IgD-negative memory B cell (primary cell): ENCODE data around the gene C16orf86. TPM values are rescaled to one million over a fixed set of nuclear protein-coding genes. Genes with fewer than 3 reads are reported as not detected.
A peak's percentile ranks its signal among the peaks of the same experiment; 100 is the strongest.
"Not testable (repeated sequence)": the region's sequence is repeated elsewhere in the genome, so short reads cannot be mapped to it uniquely, and the experiment has no call there.

Experiments
- H3K27ac Mint-ChIP-seq, 3 donors: one replicate each; pipeline ENCODE4 v1.8.0; 2020 to 2022; ENCODE audit warnings: mild to moderate bottlenecking in 3 of 3, mixed read lengths in 3 of 3, moderate library complexity in 1 of 3
- H3K27me3 Mint-ChIP-seq: one replicate; pipeline ENCODE4 v1.8.0; 2021; ENCODE audit warnings: mixed read lengths
- H3K36me3 Mint-ChIP-seq: one replicate; pipeline ENCODE4 v1.8.0; 2020; ENCODE audit warnings: mild to moderate bottlenecking, mixed read lengths
- H3K4me1 Mint-ChIP-seq, 3 donors: one replicate each; pipeline ENCODE4 v1.8.0; 2020 to 2022; ENCODE audit warnings: mixed read lengths in 3 of 3, mild to moderate bottlenecking in 1 of 3
- H3K4me3 Mint-ChIP-seq, 4 donors: one replicate each; pipeline ENCODE4 v1.8.0; 2020 to 2022; ENCODE audit warnings: mild to moderate bottlenecking in 4 of 4, mixed read lengths in 4 of 4, moderate library complexity in 3 of 4
- H3K9me3 Mint-ChIP-seq, 3 donors: one replicate each; pipeline ENCODE4 v1.8.0; 2020 to 2021; ENCODE audit warnings: mixed read lengths in 3 of 3, mild to moderate bottlenecking in 1 of 3
- polyA plus RNA-seq: library from polyadenylated mRNA; unstranded; fragments of 300-500 nt; fragmentation: Illumina TruSeq; gene quantifications from one replicate; pipeline ENCODE4 v1.2.3, GENCODE V29; 2021

The C16orf86 gene
- polyA plus RNA-seq, 1 donor from 2014 or later, result 8.2 TPM

DNA sequence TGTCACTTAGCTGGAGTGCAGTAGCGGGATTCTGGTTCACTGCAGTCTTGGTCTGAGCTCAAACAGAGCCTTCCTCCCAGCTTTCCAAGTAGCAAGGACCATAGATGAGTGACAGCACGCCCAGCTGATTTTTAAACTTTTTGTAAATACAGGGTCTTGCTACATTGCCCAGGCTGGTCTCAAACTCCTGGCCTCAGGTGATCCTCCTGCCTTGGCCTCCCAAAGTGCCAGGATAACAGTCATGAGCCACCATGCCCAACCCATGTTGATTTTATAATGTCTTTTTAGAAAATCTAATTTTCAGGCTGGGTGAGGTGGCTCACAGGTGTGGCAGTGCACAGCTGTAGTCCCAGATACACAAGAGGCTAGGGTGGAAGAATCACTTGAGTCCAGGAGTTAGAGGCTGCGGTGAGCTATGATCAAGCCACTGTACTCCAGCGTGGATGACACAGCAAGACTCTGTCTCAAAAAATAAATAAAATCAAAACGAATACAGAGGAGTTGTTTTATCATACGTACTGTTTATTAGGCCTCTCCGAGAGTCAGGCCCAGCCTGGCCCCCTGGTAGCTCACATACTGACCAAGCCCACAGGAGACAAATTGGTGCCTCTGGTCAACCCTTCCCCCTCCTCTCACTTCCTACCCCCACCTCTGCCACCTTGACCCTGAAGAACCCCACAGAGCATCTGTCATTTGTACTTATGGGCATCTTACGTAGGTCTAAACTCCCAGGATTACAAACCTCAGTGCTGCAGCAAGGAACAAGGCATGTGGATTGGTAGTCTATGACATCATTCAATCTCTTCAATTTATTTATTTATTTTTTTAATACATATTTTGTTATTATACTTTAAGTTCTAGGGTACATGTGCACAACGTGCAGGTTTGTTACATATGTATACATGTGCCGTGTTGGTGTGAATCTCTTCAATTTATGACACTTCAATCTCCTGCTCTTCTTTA lies 13.6 kb downstream of the C16orf86 start:
- peaks cover 1% of the 10 kb centered on the region for H3K36me3 Mint-ChIP-seq
- H3K9me3 Mint-ChIP-seq, result no peaks in the 10 kb centered on the region
- peaks cover 10 to 16% (median 14%) of the 10 kb centered on the region in 3 donors for H3K4me1 Mint-ChIP-seq
- no peak overlapping the region for H3K4me3 Mint-ChIP-seq
- H3K27ac Mint-ChIP-seq, result peak overlapping the region in 1 of 3 donors; percentile 59
- no peaks in the 10 kb centered on the region for H3K27me3 Mint-ChIP-seq

DNA sequence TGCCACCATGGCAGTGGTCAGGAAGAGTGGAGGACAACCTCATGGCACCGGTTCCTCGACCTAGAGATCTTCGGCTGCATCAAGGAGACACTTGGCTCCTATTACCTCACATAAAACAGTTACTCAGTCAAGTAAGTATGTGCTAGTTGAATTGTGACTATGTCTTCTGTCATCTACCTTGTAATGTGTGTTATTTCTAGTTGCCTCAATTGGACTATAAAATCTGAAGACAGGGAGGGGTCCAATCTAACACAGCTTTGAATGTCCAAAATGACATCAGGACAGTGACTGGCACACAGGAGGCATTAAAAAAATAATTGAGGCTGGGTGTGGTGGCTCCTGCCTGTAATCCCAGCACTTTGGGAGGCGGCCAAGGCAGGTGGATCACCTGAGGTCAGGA lies 17.2 kb downstream of the C16orf86 start:
- H3K9me3 Mint-ChIP-seq, result no peaks in the 10 kb centered on the region
- H3K27ac Mint-ChIP-seq, result no peak overlapping the region
- no peaks in the 10 kb centered on the region for H3K27me3 Mint-ChIP-seq
- H3K4me1 Mint-ChIP-seq, result peaks cover 21 to 25% (median 22%) of the 10 kb centered on the region in 3 donors
- peaks cover 3% of the 10 kb centered on the region for H3K36me3 Mint-ChIP-seq
- no peak overlapping the region for H3K4me3 Mint-ChIP-seq

DNA sequence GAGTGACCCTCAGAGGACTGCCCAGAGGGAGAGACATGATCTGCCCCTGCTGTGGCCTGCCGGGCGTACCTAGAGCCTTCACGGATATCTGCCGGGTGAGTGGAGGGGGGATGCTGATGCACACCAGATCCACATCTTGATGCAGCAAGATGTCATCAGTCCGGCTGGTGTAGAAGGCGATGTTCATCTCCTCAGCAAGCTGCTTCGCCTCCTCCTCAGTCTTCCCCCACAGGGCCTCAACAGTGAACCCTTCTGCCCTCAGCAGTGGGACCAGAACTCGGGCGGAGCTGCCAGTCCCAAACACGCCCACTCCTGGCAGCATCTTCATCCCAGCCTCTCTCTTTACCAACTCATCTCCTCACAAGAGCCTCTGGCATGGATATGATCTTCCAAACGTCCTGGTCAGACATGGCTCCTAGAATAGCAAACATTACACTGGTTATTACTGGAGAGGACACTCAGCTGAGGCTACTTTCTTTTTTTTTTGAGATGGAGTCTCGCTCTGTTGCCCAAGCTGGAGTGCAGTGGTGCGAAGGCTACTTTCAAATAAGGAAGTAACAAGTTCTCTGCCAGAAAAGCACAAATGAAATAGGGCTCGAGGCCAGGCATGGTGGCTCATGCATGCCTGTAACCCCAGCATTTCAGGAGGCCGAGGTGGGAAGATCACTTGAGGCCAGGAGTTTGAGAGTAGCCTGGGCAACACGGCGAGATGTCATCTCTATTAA lies 18.9 kb downstream of the C16orf86 start:
- H3K4me3 Mint-ChIP-seq, result peak overlapping the region in 3 of 4 donors; percentile 47 to 91 (median 81)
- H3K4me1 Mint-ChIP-seq, result peaks cover 21 to 25% (median 22%) of the 10 kb centered on the region in 3 donors
- no peaks in the 10 kb centered on the region for H3K27me3 Mint-ChIP-seq
- H3K36me3 Mint-ChIP-seq, result peaks cover 3% of the 10 kb centered on the region
- H3K27ac Mint-ChIP-seq, result peak overlapping the region; percentile 15 to 55 (median 48)
- no peaks in the 10 kb centered on the region for H3K9me3 Mint-ChIP-seq

DNA sequence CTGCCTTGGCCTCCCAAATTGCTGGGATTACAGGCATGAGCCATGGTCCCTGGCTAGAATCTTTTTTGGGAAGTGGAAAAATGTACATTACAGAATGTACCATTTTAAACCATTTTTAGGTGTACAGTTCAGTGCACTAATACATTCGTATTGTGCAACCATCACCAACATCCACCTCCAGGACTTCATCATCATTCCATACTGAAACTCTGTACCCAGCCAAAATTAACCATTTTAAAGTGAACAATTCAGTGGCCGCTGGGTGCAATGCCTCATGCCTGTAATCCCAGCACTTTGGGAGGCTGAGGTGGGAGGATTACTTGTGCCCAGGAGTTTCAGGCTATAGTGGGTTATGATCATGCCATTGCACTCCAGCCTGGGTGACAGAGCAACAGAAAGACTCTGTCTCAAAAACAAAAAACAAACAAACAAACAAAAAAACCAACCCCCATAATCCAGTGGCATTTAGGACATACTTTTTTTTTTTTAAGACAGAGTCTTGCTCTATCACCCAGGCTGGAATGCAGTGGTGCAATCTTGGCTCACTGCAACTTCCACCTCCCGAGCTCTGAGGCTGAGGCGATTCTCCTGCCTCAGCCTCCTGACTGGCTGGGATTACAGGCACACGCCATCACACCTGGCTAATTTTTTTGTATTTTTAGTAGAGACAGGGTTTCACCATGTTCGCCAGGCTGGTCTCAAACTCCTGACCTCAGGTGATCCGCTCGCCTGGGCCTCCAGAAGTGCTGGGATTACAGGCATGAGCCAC lies 27.1 kb downstream of the C16orf86 start:
- H3K36me3 Mint-ChIP-seq, H3K27me3 Mint-ChIP-seq, H3K4me1 Mint-ChIP-seq, H3K27ac Mint-ChIP-seq, H3K9me3 Mint-ChIP-seq, H3K4me3 Mint-ChIP-seq: not testable (repeated sequence)

DNA sequence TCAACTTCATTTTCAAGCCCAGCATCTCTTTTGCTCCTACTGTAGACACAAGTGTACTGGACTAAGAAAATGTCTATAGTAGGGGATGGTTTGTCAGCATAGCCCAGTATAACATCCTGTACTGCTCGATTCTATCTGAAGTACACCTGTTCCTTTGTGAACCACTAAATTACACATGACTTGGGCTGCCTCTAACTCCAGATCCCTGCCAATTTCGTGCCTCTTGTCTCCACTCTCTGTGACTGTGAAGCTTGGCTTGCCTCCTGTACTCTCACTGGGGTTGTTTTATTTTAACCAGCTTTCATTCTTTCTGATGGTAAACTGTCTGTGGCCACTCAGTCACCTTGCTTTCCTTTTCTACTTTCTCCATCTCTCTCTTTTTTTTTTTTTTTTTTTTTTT lies 28.0 kb downstream of the C16orf86 start:
- Mint-ChIP-seq H3K36me3 (no peaks in the 10 kb centered on the region), H3K9me3 (peaks cover 0 to 2% (median 0%) of the 10 kb centered on the region in 3 donors), H3K27ac (peak overlapping the region in 1 of 3 donors; percentile 39), H3K4me1 (peaks cover 0 to 8% (median 8%) of the 10 kb centered on the region in 3 donors), H3K27me3 (no peaks in the 10 kb centered on the region), H3K4me3 (no peak overlapping the region)

DNA sequence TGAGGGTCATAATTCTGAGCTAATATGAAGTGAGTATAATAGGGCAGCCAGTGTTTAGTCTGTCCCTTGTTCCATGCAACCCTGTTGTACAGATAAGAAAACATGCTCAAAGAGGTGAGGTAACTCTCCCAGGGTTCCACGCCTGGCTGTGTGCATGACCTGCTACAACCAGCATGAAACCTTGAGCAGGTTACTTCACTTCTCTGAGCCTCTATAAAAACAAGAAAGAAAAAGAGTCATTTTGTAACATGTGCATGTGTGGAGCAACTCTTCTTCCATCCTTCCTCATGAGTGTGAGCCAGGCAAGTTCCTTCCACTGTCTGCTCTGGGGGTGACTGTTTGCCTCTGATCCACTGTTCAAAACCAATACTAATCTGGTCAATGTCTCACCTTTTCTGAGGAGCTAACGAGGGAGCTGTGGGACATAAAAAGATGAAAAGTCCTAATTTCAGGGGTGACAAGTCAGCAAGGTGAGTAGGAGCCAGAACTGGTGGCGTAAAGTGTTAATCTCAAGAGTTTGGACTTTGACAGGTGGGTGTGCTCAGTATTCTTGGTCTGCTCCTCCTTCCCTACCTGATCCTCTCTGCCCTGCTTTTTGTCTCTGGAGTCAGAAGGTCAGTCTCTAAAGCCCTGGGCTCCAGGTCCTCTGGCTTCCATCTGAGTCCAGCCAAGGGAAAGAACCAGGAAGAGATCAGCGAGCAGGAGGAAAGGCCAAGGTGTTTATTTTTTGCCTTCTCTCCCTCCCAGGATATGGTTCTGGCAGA lies 31.0 kb downstream of the C16orf86 start:
- H3K4me3 Mint-ChIP-seq, result no peak overlapping the region
- no peaks in the 10 kb centered on the region for H3K27me3 Mint-ChIP-seq
- H3K27ac Mint-ChIP-seq, result no peak overlapping the region
- peaks cover 0 to 6% (median 5%) of the 10 kb centered on the region in 3 donors for H3K4me1 Mint-ChIP-seq
- H3K9me3 Mint-ChIP-seq, result peaks cover 0 to 2% (median 0%) of the 10 kb centered on the region in 3 donors
- H3K36me3 Mint-ChIP-seq, result no peaks in the 10 kb centered on the region

DNA sequence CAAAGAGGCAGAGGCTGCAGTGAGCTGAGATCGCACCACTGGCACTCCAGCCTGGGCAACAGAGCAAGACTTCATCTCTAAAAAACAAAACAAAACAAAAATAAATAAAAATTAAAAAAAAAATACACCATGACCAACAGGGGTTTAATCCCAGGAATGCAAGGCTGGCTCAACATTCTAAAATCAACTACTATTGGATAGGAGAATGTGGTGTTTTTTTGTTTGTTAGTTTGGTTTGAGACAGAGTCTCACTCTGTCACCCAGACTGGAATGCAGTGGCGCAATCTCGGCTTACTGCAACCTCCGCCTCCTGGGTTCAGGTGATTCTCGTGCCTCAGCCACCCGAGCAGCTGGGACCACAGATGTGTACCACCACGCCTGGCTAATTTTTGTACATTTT lies 32.7 kb downstream of the C16orf86 start:
- H3K27me3 Mint-ChIP-seq, result no peaks in the 10 kb centered on the region
- peaks cover 0 to 5% (median 2%) of the 10 kb centered on the region in 3 donors for H3K4me1 Mint-ChIP-seq
- H3K27ac Mint-ChIP-seq, result no peak overlapping the region
- H3K4me3 Mint-ChIP-seq, result no peak overlapping the region
- peaks cover 0 to 2% (median 0%) of the 10 kb centered on the region in 3 donors for H3K9me3 Mint-ChIP-seq
- no peaks in the 10 kb centered on the region for H3K36me3 Mint-ChIP-seq

DNA sequence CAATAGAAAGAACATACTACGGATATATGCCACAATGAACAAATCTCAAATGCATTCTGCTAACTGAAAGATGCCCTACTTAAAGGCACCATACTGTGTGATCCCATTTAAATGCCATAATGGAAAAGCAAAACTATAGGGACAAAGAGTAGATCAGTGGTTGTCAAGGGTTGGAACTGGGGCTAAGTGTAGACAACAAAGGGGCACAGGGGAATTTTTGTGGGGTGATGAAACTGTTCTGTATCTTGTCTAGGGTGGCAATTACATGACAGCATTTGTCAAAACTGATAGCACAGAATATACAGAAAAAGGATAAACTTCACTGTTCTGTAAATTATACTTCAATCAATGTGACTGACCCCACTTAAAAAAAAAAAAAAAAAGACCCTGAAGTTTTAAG lies 34.8 kb downstream of the C16orf86 start:
- H3K36me3 Mint-ChIP-seq, result no peaks in the 10 kb centered on the region
- H3K4me3 Mint-ChIP-seq, result no peak overlapping the region
- no peaks in the 10 kb centered on the region for H3K27me3 Mint-ChIP-seq
- peaks cover 0 to 8% (median 4%) of the 10 kb centered on the region in 3 donors for H3K4me1 Mint-ChIP-seq
- peaks cover 0 to 2% (median 0%) of the 10 kb centered on the region in 3 donors for H3K9me3 Mint-ChIP-seq
- no peak overlapping the region for H3K27ac Mint-ChIP-seq

DNA sequence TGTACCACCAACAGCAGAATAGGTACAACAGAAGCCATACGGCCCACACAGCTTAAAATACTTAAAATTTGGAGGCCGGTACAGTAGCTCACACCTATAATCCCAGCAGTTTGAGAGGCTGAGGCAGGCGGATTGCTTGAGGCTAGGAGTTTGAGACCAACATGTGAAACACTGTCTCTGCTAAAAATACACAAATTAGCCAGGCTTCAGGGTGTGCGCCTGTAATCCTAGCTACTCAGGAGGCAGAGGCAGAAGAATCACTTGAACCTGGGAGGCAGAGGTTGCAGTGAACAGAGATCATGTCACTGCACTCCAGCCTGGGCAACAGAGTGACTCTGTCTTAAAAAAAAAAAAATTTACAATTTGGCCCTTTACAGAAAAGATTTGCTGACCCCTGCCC lies 35.5 kb downstream of the C16orf86 start:
- Mint-ChIP-seq H3K9me3 (peaks cover 0 to 2% (median 0%) of the 10 kb centered on the region in 3 donors), H3K36me3 (no peaks in the 10 kb centered on the region), H3K27ac (no peak overlapping the region), H3K27me3 (no peaks in the 10 kb centered on the region), H3K4me1 (peaks cover 0 to 7% (median 4%) of the 10 kb centered on the region in 3 donors), H3K4me3 (no peak overlapping the region)

DNA sequence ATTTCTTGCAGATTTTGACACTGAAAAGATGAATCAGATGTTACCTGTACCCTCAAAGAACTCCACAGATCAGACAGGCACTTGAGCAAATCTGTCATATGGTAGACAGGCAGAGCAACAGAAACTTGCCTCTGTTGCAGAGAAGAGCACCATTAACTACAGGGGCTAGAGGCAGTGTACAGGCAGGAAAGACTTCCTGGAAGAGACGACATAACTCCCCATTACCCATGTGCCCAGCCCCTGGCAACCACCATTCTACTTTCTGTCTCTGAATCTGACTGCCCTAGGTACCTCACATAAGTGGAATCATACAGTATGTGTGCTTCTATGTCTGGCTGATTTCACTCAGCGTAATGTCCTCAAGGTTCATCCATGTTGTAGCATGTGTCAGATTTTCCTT lies 37.0 kb downstream of the C16orf86 start:
- Mint-ChIP-seq H3K4me1 (peaks cover 0 to 7% (median 4%) of the 10 kb centered on the region in 3 donors), H3K4me3 (no peak overlapping the region), H3K27ac (no peak overlapping the region), H3K36me3 (no peaks in the 10 kb centered on the region), H3K9me3 (peaks cover 0 to 1% (median 0%) of the 10 kb centered on the region in 3 donors), H3K27me3 (no peaks in the 10 kb centered on the region)

DNA sequence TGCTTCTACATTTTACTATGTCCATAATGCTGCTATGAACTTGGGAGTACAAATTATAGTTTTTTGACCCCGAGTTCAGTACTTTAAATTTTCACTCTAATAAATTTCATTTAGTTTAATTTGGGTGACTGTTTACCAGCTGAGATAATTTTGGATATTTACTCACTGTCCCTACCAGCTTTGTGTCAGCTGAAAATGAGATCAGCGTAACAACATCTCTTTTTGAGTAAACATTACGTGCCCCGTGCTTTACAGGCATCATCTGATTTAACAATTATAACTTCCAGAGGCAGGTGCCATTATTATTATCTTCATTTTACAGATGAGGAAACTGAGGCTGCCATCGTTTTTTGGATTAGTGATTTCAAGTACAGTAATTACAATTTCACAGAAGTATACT lies 37.5 kb downstream of the C16orf86 start:
- Mint-ChIP-seq H3K4me1 (peaks cover 0 to 7% (median 4%) of the 10 kb centered on the region in 3 donors), H3K27me3 (no peaks in the 10 kb centered on the region), H3K4me3 (no peak overlapping the region), H3K27ac (no peak overlapping the region), H3K9me3 (no peaks in the 10 kb centered on the region), H3K36me3 (no peaks in the 10 kb centered on the region)

DNA sequence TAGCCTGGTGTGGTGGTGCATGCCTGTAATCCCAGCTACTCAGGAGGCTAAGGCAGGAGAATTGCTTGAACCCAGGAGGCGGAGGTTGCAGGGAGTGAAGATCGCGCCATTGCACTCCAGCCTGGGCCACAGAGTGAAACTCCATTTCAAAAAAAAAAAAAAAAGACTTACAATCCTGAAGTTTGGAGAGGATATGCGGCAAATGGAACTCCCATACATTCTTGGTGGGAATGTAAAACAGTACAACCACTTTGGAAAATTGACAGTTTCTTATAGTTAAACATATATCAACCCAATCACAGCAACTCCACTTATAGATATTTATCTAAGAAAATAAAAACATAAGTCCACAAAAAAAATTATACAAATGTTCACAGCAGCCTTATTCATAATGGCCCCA lies 40.6 kb downstream of the C16orf86 start:
- Mint-ChIP-seq H3K27me3 (no peaks in the 10 kb centered on the region), H3K27ac (no peak overlapping the region), H3K4me1 (peaks cover 2 to 19% (median 12%) of the 10 kb centered on the region in 3 donors), H3K36me3 (peaks cover 3% of the 10 kb centered on the region), H3K4me3 (no peak overlapping the region), H3K9me3 (no peaks in the 10 kb centered on the region)

DNA sequence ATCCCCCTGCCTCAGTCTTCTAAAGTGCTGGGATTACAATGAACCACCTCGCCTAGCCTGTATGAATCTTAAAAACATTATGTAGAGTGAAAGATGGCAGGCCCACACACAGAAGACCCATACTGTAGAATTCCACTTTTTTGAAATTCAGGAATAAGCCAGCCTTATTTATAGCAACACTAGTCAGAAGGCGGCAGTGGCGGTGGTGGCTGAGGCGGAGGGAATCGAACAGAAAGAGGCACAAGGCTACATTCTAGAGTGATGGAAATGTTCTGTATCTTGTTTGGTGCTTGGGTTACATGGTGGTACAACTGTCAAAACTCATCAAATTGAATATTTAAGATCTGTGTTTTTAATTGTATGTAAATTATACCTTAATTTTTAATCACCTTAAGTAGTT lies 41.2 kb downstream of the C16orf86 start:
- no peak overlapping the region for H3K4me3 Mint-ChIP-seq

DNA sequence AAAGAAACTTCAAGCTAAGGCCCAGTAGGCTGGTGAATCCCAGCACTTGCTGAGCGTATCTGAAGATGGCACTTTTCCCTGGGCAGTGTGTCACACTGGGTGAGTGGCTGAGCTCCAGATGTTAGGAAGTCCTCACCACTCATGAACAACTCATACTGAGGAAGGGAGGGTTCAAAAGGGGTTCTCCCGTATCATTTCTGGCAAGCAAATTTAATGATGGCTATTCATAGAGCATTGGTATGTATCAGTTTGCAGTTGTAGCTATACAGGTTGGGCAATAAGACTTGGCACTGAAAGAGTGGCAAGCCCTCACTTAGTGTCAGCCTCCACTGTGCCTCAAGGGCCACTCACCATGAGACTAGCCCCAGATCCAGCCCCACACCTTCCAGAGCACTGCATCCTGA lies 41.8 kb downstream of the C16orf86 start:
- Mint-ChIP-seq H3K27me3 (no peaks in the 10 kb centered on the region), H3K36me3 (peaks cover 3% of the 10 kb centered on the region), H3K27ac (no peak overlapping the region), H3K4me3 (no peak overlapping the region), H3K9me3 (no peaks in the 10 kb centered on the region), H3K4me1 (peaks cover 2 to 19% (median 13%) of the 10 kb centered on the region in 3 donors)

More for the DNA sequence above, 41.2 kb downstream of the C16orf86 start:
- Mint-ChIP-seq H3K27ac (no peak overlapping the region), H3K36me3 (peaks cover 3% of the 10 kb centered on the region), H3K27me3 (no peaks in the 10 kb centered on the region), H3K9me3 (no peaks in the 10 kb centered on the region), H3K4me1 (peaks cover 2 to 19% (median 12%) of the 10 kb centered on the region in 3 donors)
